ENCODE data around the gene FBXO10.

- TF ChIP-seq, protein P1, sequence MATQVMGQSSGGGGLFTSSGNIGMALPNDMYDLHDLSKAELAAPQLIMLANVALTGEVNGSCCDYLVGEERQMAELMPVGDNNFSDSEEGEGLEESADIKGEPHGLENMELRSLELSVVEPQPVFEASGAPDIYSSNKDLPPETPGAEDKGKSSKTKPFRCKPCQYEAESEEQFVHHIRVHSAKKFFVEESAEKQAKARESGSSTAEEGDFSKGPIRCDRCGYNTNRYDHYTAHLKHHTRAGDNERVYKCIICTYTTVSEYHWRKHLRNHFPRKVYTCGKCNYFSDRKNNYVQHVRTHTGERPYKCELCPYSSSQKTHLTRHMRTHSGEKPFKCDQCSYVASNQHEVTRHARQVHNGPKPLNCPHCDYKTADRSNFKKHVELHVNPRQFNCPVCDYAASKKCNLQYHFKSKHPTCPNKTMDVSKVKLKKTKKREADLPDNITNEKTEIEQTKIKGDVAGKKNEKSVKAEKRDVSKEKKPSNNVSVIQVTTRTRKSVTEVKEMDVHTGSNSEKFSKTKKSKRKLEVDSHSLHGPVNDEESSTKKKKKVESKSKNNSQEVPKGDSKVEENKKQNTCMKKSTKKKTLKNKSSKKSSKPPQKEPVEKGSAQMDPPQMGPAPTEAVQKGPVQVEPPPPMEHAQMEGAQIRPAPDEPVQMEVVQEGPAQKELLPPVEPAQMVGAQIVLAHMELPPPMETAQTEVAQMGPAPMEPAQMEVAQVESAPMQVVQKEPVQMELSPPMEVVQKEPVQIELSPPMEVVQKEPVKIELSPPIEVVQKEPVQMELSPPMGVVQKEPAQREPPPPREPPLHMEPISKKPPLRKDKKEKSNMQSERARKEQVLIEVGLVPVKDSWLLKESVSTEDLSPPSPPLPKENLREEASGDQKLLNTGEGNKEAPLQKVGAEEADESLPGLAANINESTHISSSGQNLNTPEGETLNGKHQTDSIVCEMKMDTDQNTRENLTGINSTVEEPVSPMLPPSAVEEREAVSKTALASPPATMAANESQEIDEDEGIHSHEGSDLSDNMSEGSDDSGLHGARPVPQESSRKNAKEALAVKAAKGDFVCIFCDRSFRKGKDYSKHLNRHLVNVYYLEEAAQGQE (IDR thresholded peaks at IDR 0.05; ENCODE audit: unreplicated experiment): no peak
- no peak for TF ChIP-seq EZH2 (IDR thresholded peaks at IDR 0.05; ENCODE audit: low read depth, unreplicated experiment)
- no peak for TF ChIP-seq CTCF (conservative IDR thresholded peaks at IDR 0.05; ENCODE audit: low read depth in 2 of 2)
- TF ChIP-seq POLR2AphosphoS5 (IDR thresholded peaks at IDR 0.05; ENCODE audit: low read depth): no peak
- TF ChIP-seq STAT1 (IDR thresholded peaks at IDR 0.05; ENCODE audit: unreplicated experiment): no peak
- no peak for TF ChIP-seq EZH2phosphoT487 (IDR thresholded peaks at IDR 0.05; ENCODE audit: unreplicated experiment)
- no peak for TF ChIP-seq JUNB (IDR thresholded peaks at IDR 0.05; ENCODE audit: unreplicated experiment)
- TF ChIP-seq CREB1 (CRISPR knock-in tag; IDR thresholded peaks at IDR 0.05; ENCODE audit: low read depth): no peak
- TF ChIP-seq NANOG (IDR thresholded peaks at IDR 0.05; ENCODE audit: borderline replicate concordance): no peak
- no peak for TF ChIP-seq ZNF114 (CRISPR knock-in tag; IDR thresholded peaks at IDR 0.05)
Observed at GRCh38 chr9:37622462-37622861, 46.3 kb upstream of the FBXO10 start.

Data from GM23338 (cell line).